Caco-2 (cell line): ENCODE data around the gene RGS17. TPM values are rescaled to one million over a fixed set of nuclear protein-coding genes. Genes with fewer than 3 reads are reported as not detected.
"Not testable (repeated sequence)": the region's sequence is repeated elsewhere in the genome, so short reads cannot be mapped to it uniquely, and the experiment has no call there.

Experiments used
- BruUV-seq: library from RNA; stranded (reverse); fragments of 400-500 nt; replicated peaks from 2 replicates; lab custom pipeline; 2021; lab: Mats Ljungman, UMichigan
- CTCF ChIA-PET: fragments of 300-600 bp; sonication (Branson Sonifier 250); formaldehyde crosslinking; loops from one replicate; lab custom pipeline; 2022; ENCODE audit warnings: antibody characterized with exemption; lab: Charles Lee
- POLR2A ChIA-PET: fragments of 300-600 bp; sonication (Branson Sonifier 250); formaldehyde crosslinking; loops from one replicate; lab custom pipeline; 2022; ENCODE audit warnings: antibody characterized with exemption; lab: Charles Lee
- DNase-seq, 2 experiments: peaks; one replicate each; pipeline versions ENCODE4 v3.0.0 to v3.0.0-alpha.2; 2020 to 2022
- H3K27me3 ChIP-seq: replicated peaks from 2 replicates; pipeline ENCODE4 v1.6.0; 2011; ENCODE audit warnings: low read length; ENCODE audit not compliant: control insufficient read depth, insufficient read depth
- H3K36me3 ChIP-seq: 2 replicates; pipeline ENCODE4 v1.5.1; 2011; ENCODE audit warnings: low read length; ENCODE audit not compliant: control insufficient read depth, insufficient read depth
- H3K4me1 ChIP-seq: fragments of 250-450 bp; sonication (Bioruptor Pico); 2 replicates; pipeline ENCODE4 v1.5.1; 2020; ENCODE audit warnings: mild to moderate bottlenecking
- H3K4me3 ChIP-seq: 2 replicates; pipeline ENCODE4 v1.5.1; 2011; ENCODE audit warnings: low read depth, mild to moderate bottlenecking, control low read depth, low read length
- H3K9me3 ChIP-seq: fragments of 250-450 bp; sonication (Bioruptor Pico); 2 replicates; pipeline ENCODE4 v1.5.1; 2020; ENCODE audit warnings: mild to moderate bottlenecking, moderate library complexity
- H3K27ac Mint-ChIP-seq: one replicate; pipeline ENCODE4 v1.8.0; 2022; ENCODE audit warnings: mixed read lengths; ENCODE audit not compliant: unreplicated experiment
- H3K27me3 Mint-ChIP-seq: one replicate; pipeline ENCODE4 v1.8.0; 2022; ENCODE audit warnings: mixed read lengths; ENCODE audit not compliant: insufficient read depth, unreplicated experiment
- H3K36me3 Mint-ChIP-seq: one replicate; pipeline ENCODE4 v1.8.0; 2022; ENCODE audit warnings: mild to moderate bottlenecking, mixed read lengths; ENCODE audit not compliant: insufficient read depth, unreplicated experiment
- H3K4me1 Mint-ChIP-seq: one replicate; pipeline ENCODE4 v1.8.0; 2022; ENCODE audit warnings: low read depth, mixed read lengths; ENCODE audit not compliant: unreplicated experiment
- H3K4me3 Mint-ChIP-seq: one replicate; pipeline ENCODE4 v1.8.0; 2022; ENCODE audit warnings: mild to moderate bottlenecking, moderate library complexity, mixed read lengths; ENCODE audit not compliant: unreplicated experiment
- H3K9me3 Mint-ChIP-seq: one replicate; pipeline ENCODE4 v1.8.0; 2022; ENCODE audit warnings: mixed read lengths; ENCODE audit not compliant: unreplicated experiment
- intact Hi-C: fragments of 100-400 bp; cut with micrococcal nuclease; formaldehyde crosslinking; loops from one replicate; pipeline ENCODE4 v1.10.0; 2022; ENCODE audit not compliant: unreplicated experiment
- total RNA-seq: library from RNA; stranded (reverse); gene quantifications from 2 replicates; pipeline ENCODE4 v1.2.3, GENCODE V29; 2022
- TF ChIP-seq, protein P1 (sequence below), 2 experiments: fragments of 200-600 bp in 1 of 2; IDR thresholded peaks; 1 replicate in 1 of 2; 2 replicates in 1 of 2; pipeline versions ENCODE4 v1.5.1 to v1.8.0; 2011 to 2022; ENCODE audit warnings: antibody characterized with exemption in 1 of 2, control low read depth in 1 of 2, inconsistent platforms in 1 of 2, low read depth in 1 of 2, low read length in 1 of 2, mild to moderate bottlenecking in 1 of 2, moderate library complexity in 1 of 2; ENCODE audit not compliant: insufficient read depth in 1 of 2, severe bottlenecking in 1 of 2, unreplicated experiment in 1 of 2

RGS17 gene
- total RNA-seq, 1 experiment from 2014 or later = not detected

DNA sequence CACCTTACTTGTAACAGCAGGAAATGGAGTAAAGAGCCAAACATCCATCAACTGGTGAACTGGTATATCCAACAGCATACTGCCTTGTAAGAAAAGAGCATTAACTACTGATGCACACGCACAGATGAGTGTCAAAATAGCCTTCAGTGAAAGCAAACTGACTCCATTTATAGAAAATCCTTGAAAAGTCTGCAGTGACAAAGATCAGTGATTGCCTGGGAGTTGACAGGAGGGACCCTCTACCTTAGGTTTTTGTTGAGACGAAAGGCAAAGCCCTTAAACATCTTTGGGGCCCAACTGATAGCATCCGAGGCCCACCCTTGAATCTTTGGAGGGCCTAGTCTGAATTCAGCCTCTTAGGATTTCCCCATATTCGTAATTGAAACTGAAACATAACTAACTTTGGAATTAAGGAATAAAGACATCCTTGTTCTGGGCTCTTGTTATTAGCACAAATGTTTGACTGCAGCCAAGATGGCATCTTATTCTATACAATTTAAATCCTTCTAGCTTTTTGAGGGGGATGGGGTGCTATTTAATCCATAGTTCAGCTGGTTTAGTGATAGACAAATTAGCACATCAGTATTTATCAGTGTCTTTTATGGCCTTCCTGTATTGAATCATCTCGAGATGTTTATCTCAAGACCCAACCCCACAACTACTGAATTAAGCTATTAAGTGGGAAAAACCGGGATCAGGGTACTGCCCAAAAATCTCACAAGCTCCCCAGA is 161.2 kb downstream of the RGS17 start:
- H3K27me3 Mint-ChIP-seq = no peaks in the 10 kb centered on the region
- no peak overlapping the region for H3K4me3 Mint-ChIP-seq
- TF ChIP-seq, protein P1, sequence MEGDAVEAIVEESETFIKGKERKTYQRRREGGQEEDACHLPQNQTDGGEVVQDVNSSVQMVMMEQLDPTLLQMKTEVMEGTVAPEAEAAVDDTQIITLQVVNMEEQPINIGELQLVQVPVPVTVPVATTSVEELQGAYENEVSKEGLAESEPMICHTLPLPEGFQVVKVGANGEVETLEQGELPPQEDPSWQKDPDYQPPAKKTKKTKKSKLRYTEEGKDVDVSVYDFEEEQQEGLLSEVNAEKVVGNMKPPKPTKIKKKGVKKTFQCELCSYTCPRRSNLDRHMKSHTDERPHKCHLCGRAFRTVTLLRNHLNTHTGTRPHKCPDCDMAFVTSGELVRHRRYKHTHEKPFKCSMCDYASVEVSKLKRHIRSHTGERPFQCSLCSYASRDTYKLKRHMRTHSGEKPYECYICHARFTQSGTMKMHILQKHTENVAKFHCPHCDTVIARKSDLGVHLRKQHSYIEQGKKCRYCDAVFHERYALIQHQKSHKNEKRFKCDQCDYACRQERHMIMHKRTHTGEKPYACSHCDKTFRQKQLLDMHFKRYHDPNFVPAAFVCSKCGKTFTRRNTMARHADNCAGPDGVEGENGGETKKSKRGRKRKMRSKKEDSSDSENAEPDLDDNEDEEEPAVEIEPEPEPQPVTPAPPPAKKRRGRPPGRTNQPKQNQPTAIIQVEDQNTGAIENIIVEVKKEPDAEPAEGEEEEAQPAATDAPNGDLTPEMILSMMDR (IDR thresholded peaks at IDR 0.05; ENCODE audit: insufficient read depth in 1 of 2, low read depth in 1 of 2, low read length in 1 of 2, severe bottlenecking in 1 of 2, unreplicated experiment in 1 of 2) = no peak

GRCh38 chr6:152966168-152966894 is 164.8 kb downstream of the RGS17 start:
- DNase-seq, H3K9me3 Mint-ChIP-seq, POLR2A ChIA-PET, H3K4me3 ChIP-seq, CTCF ChIA-PET, H3K27me3 ChIP-seq, BruUV-seq, intact Hi-C loops, H3K4me1 Mint-ChIP-seq, H3K4me3 Mint-ChIP-seq, H3K36me3 ChIP-seq, H3K27me3 Mint-ChIP-seq, H3K27ac Mint-ChIP-seq, H3K4me1 ChIP-seq, H3K9me3 ChIP-seq: not testable (repeated sequence)
- H3K36me3 Mint-ChIP-seq = peaks cover 24% of the 10 kb centered on the region

More for the DNA sequence above, 161.2 kb downstream of the RGS17 start:
- POLR2A ChIA-PET = no interaction called here
- H3K4me1 Mint-ChIP-seq = no peaks in the 10 kb centered on the region
- DNase-seq = no peak
- H3K4me3 ChIP-seq = no peak overlapping the region
- H3K4me1 ChIP-seq = no peaks in the 10 kb centered on the region
- H3K36me3 ChIP-seq = 0 out of 2 replicates have a peak, but pooled peaks cover 3% of the 10 kb centered on the region
- H3K27me3 ChIP-seq = no peaks in the 10 kb centered on the region
- peaks cover 58% of the 10 kb centered on the region for H3K36me3 Mint-ChIP-seq
- CTCF ChIA-PET = no interaction called here
- H3K9me3 Mint-ChIP-seq = no peaks in the 10 kb centered on the region
- H3K9me3 ChIP-seq = no peaks in the 10 kb centered on the region
- no TSS peak for BruUV-seq
- intact Hi-C loops = no loop called here
- no peak overlapping the region for H3K27ac Mint-ChIP-seq

GRCh38 chr6:152959333-152959732 is 171.7 kb downstream of the RGS17 start:
- no peaks in the 10 kb centered on the region for H3K36me3 Mint-ChIP-seq
- DNase-seq = no peak
- no peaks in the 10 kb centered on the region for H3K4me1 ChIP-seq
- TF ChIP-seq, protein P1 (IDR thresholded peaks at IDR 0.05; ENCODE audit: insufficient read depth in 1 of 2, low read depth in 1 of 2, low read length in 1 of 2, severe bottlenecking in 1 of 2, unreplicated experiment in 1 of 2) = no peak
- peaks cover 7% of the 10 kb centered on the region for H3K4me1 Mint-ChIP-seq
- no peaks in the 10 kb centered on the region for H3K9me3 ChIP-seq
- H3K36me3 ChIP-seq = no peaks in the 10 kb centered on the region
- H3K27me3 Mint-ChIP-seq = peaks cover 2% of the 10 kb centered on the region
- ChIA-PET POLR2A (no interaction called here), CTCF (no interaction called here)
- H3K4me3 ChIP-seq = no peak overlapping the region
- no peak overlapping the region for H3K4me3 Mint-ChIP-seq
- no peaks in the 10 kb centered on the region for H3K9me3 Mint-ChIP-seq
- intact Hi-C loops = no loop called here
- H3K27ac Mint-ChIP-seq = no peak overlapping the region
- H3K27me3 ChIP-seq = no peaks in the 10 kb centered on the region
- no TSS peak for BruUV-seq
